NCI-H187 (cell line): Measurements from ENCODE around the gene HRG.
"Not testable (repeated sequence)": the region's sequence is repeated elsewhere in the genome, so short reads cannot be mapped to it uniquely, and the experiment has no call there.

ENCODE experiments used
- DNase-seq, 2 experiments: peaks; one replicate each; lab custom pipeline; 2025; lab: John Stamatoyannopoulos, UW

HRG gene, protein sequence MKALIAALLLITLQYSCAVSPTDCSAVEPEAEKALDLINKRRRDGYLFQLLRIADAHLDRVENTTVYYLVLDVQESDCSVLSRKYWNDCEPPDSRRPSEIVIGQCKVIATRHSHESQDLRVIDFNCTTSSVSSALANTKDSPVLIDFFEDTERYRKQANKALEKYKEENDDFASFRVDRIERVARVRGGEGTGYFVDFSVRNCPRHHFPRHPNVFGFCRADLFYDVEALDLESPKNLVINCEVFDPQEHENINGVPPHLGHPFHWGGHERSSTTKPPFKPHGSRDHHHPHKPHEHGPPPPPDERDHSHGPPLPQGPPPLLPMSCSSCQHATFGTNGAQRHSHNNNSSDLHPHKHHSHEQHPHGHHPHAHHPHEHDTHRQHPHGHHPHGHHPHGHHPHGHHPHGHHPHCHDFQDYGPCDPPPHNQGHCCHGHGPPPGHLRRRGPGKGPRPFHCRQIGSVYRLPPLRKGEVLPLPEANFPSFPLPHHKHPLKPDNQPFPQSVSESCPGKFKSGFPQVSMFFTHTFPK

DNA sequence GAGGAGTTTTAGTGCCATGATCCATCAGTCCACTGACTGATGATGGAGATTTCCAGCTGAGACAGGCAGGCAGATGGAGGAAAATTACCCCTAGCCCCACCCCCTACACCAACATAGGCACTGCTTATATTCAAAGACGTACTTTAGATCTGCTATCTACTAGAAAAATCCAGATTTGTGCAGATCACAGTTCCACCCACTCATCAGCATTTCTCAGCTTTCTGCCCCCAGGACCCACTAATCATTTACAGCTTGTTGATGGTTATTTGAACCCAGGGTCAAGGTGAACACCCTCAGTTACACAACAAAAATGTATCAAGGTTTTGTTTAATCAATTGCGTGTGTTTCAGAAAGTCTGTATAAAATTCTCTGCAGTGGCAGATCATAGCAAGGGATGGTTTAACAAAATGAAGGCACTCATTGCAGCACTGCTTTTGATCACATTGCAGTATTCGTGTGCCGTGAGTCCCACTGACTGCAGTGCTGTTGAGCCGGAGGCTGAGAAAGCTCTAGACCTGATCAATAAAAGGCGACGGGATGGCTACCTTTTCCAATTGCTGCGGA lies at the start of gene HRG:
Gene HRG (plus strand): TSS at position 390 of the 564 bp plus-strand sequence. CDS start 18 bp downstream, at position 408.
- DNase-seq: no peak

DNA sequence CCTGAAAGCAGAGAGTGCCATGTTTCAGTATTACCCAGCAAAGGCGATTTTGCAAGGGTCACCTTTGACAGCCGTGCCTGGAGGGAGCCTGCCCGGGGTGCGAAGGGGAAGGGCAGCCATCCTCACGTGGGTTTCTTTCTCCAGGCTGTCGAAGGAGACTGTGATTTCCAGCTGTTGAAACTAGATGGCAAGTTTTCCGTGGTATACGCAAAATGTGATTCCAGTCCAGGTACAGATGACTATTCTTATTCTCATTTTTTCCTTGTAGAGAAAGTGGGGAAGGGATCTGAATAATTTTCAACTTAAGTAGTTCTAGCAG lies 49.6 kb upstream of the HRG start:
- DNase-seq: no peak

DNA sequence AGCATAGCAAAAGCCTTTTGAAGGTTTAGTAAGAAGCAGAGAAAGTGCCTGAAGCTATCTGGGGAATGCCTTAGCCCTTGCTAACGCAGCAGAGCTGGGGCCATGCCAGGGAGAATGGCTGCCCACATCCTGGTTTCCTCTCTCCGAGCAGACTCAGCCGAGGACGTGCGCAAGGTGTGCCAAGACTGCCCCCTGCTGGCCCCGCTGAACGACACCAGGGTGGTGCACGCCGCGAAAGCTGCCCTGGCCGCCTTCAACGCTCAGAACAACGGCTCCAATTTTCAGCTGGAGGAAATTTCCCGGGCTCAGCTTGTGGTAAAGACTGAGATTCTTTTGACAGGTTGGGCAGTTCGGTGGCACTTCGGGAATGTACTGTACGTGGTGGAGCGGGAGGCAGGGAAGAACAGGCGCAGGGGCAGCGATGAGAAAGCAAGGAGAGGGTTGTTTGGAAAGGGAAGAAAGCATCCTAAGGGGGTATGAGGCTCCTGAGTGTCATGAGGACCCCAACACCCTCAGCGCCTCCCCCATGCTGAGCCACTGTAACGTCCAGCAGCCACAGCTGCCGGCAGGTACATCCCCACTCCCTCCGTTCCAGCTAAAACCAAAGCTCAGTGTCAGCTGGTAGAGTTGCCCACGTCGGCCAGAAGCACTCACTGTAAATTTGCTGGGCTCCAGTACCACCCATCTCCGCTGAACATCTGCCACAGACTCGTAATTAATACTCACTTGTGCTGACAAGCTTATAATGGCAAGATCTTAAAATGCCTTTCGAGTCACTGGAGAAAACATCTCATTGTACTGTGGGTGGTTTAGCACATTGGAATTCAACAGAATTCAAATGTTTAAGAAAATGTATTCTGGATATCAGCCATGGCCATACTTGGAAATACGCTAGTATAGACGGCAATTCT lies 48.5 kb upstream of the HRG start:
- DNase-seq: peak; percentile 55 to 77

DNA sequence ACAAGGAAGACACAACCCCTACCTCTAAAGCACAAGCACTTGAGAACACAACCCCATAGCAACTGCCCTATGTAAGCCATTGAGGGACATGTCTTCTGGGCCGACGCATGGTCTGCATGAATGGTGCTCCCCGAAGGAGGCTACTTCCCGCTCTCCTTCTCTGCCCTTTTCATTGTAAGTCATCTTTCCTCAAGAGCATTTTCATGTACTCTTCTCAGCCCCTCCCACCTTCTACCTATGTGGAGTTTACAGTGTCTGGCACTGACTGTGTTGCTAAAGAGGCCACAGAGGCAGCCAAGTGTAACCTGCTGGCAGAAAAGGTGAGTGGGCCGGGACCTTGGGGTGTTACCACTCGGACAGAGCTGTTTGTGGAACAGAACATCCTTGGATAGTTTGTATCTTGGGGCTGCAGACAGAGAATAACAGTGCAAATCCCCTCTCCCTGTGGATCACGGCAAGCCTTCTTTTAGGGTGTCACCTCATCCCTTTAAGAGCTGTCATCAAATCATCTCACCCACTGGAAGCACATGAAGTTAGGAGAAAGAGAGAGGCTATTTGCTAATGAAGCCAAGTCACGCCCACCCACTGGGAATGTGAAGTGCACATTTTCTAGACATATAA lies 47.4 kb upstream of the HRG start:
- DNase-seq: peak in 1 of 2 experiments; percentile 36

DNA sequence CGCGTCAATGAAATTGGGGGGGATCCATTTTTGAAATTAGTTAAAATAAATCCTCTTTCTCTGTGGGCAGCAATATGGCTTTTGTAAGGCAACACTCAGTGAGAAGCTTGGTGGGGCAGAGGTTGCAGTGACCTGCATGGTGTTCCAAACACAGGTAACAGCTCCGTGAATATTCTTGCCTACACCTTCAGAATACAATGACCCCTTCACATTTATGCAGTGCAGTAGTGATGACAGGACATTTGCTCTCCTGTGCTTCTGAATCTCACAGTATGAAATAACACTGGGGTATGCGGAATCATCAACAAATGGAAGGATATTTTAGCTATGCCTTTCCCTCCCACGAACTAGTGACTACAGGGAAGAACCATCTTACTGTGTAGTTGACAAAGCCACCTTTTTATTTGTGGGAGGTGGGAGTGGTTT lies 46.0 kb upstream of the HRG start:
- DNase-seq: no peak

DNA sequence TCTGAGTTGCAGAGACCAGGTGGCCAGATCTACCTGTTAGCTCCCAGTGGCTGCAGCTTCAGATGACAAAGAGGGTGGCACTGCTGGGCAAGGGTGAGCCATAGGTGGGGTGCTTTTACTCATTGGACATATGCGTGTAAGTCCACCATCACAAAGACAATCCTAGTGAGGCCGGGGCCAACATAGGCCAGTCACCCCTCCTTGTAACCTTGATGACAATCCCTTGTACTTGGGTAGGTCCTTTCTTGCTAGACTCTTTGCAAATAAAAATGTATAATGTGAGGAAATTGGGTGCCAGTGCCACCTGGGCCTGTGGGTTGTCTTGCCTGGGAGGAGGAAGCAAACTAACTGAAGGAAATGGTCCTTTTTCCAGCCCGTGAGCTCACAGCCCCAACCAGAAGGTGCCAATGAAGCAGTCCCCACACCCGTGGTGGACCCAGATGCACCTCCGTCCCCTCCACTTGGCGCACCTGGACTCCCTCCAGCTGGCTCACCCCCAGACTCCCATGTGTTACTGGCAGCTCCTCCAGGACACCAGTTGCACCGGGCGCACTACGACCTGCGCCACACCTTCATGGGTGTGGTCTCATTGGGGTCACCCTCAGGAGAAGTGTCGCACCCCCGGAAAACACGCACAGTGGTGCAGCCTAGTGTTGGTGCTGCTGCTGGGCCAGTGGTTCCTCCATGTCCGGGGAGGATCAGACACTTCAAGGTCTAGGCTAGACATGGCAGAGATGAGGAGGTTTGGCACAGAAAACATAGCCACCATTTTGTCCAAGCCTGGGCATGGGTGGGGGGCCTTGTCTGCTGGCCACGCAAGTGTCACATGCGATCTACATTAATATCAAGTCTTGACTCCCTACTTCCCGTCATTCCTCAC lies 45.4 kb upstream of the HRG start:
- no peak for DNase-seq

DNA sequence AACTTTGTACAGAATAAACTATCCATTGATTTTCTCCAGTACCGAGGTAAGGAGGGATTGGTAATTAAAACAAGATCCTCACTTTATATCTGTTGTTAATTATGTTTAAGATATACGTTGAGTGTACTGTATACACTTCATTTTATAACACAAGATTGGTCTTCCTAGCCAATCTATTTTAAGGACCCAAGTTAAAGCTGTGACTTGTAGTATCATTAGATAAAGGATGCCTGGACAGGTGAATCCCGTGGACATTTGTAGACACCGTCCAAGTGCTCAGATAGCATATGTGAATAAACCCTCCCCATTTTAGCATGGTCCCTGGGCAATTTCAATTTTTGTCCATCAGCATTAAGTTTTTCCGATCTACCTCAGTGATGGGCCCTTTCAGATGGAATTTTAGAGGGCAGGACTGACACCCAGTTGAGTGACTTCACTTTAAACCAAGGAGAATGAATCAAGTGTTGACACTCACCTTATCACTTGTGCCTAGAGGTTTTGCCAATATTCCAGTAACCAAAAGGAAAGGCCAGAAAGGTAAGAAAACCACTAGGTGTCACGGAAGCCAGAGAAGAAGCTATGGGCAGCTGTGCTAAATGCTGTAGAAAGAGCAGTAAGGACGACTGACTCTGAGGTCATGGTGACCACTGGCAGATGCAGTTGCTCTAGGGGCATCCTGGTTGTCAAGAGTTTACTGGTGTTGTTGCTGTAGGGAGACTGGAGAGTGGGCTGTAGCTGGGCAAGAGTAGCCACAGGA lies 43.7 kb upstream of the HRG start:
- no peak for DNase-seq

DNA sequence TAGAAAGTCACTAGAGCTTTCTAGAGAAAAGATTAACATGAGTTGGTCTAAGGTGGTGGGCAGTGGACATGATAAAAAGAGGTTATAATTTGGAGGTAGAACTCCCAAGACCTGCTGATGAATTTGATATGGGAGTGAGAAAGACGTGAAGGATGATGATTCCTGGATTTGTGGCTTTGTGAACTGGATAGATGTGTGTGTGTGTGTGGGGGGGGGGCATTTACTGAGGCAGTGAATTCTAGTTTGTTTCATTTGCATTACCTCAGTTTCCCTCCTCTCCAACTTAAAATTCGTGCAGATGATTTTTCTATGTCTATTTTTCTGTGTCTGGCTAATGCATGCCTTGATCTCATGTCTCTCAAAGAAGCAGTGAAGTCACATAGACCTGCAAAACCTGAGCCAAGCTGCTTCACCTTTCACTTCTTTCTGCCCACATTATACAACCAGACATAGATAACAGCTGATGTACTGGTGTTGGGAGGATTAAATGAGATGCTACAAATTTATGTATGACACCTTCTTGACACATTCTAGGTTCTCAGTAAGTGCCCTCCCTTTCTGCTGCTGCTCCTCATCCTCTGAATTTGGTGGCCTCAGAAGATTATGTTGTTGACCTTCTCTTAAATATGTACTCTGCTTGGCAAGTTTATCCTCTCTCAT lies 43.0 kb upstream of the HRG start:
- DNase-seq: no peak

DNA sequence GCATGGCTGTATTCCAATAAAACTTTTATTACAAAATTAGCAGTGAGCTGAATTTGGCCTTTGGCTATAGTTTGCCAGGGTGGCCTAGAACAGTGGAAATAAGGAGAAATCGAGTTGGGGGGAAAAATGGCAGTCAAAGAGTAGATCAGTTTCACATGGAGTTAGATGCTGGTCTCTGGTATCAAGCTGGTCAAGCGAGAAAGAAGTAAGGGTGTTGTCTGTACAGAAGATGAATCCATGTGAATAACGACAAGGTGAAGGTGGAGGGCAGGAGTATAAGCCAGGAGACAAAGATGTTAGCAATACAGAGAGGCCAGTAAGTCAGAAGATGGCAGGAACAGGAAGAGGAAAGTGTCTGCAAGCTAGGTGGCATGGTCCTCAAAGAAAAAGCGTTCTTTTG lies 41.2 kb upstream of the HRG start:
- no peak for DNase-seq

DNA sequence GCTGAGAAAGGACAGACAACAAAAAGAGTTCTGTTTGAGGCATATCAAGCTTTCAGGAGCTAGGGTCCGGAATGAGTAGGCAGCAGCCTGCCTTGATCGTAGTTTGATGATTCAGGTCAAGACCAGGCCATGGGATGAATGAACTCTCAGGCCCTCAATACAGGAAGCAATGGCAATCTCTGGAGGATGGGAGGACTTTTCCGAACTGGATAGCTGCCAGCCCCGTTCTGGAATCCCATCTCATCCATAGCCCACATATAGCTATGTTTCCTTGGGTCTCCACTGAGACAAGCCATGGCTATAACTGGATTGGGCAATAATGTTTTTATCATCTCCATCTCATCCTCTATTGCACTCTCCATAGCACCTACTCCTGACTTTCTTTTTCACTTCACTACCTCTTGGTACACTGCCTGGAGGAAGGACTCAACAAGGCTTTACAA lies 40.2 kb upstream of the HRG start:
- DNase-seq: no peak

DNA sequence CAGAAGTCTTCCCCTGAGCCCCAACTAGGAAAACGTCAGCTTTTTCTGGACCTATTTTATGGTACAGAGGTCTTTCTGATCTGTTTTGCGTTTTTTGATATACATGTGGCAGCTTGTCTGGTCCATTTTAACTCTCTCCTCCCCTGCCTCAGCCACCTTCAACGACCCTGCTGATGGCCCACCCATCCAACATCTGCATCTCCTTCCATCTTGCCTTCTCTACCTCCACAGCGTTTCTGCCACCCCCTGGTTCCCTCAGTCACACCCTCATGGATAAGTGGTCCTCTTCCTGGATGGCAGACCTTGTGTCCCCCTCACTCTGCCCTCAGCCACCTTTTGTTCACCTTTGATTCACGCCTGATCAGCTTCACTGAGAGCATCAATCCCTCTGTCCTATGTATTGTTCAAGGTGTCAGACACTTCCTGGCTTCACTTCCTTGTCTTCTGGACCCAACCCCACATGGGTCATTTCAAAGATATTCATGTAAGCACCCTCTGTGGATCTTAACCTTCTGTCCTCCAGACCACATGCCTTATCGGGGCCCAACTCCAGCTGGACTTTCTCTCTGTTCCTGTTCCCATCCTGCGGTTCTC lies 39.5 kb upstream of the HRG start:
- no peak for DNase-seq

DNA sequence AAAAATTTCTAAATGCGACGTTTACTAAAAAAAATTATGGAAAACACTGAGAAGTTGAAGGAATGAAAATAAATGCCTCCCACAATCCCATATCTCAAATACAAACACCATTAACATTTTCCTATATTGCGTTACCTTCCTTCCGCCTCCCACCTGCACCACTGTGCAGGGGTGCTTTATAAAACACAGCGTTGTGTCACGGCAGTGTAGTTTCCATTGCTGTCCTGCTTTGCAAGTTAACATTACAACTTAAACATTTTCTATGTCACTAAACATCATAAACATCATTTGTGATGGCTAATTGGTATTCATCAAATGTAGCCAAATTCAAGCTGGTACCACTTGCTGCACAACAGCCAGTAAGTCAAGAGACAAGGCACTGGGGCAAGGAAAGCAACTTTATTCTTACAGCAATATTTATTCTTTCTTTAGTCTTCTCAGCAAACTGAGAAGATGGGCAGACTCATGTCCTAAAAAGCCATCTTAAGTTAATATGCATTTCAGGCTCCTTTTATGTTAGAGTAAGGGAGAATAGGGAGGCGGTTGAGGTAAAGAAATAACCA lies 37.9 kb upstream of the HRG start:
- DNase-seq: no peak

DNA sequence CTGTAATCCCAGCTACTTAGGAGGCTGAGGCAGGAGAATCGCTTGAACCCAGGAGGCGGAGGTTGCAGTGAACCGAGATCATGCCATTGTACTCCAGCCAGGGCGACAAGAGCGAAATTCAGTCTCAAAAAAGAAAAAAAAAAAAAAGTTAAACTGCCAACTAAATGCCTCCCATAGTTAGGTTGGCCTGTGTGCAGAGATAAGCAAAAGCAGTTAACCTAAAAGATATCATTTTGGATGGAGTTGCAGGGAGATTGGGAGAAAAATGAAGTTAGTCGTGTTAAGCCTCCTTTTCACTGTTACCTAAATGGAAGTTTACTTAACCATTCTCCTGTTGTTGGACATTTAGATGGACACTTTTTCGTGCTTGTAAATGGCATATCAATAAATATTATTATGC lies 37.1 kb upstream of the HRG start:
- DNase-seq: no peak

DNA sequence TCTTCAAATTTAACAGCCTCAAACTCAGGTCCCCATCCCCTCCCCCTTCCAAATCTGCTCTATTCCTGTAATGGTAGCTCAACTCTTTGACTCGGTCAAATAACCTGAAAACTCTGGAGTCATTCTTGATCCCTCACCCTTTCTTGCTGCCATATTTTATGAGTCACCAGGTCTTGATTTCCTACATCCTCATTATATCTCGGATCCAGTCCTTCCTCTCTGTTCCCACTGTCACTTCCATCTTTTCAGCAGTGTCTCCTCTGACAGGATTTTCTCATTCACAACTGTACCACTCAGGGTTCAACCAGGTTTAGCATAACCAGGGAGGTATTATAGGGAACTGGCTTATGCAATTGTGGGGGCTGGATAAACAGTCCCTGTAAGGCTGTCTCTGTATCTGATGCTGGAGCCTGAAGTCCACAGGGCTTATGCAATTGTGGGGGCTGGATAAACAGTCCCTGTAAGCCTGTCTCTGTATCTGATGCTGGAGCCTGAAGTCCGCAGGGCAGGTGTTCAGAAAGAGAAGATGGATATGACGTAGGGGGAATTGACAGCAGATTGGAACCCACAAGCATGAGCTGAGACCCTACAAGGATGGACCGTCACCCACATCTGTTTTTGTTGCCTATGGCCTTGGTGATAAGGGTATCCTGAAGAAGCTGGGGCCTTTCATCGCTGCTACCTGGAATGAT lies 34.7 kb upstream of the HRG start:
- DNase-seq: no peak

DNA sequence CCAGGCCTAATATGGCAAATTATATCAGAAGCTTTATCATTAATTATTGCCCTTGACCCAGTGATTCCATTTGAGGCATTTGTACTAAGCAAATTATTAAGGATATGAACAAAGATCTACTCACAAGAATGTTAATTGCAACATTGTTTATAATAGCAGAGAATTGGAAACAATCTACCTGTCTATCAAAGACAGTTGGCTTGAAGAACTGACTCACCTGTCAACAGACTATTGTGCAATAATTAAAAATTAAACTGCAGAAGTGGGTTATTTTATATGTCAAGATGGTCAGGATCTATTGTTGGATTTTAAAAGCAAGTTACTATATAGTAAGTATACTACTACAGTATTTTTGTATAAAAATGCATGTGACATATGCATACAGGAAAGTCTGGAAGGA lies 32.3 kb upstream of the HRG start:
- no peak for DNase-seq

DNA sequence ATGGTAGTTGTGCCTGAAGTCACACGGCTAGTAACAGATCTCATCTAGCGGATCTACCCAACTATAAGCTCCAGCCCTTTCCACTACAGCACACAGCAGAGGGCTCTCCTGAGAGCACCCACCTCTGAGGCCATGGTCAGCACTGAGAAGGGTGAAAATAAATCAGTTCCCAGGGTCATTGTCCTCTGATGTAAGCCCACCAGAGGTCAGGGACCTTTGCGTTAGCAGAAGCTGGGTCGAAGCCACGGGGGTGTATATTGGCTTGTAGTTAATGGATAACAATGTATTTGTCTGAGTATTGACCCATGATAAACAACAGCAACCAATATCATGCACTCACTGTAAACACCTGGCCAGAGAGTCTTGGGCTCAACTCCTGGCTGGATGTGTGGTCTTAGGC lies 31.6 kb upstream of the HRG start:
- not testable (repeated sequence) for DNase-seq

DNA sequence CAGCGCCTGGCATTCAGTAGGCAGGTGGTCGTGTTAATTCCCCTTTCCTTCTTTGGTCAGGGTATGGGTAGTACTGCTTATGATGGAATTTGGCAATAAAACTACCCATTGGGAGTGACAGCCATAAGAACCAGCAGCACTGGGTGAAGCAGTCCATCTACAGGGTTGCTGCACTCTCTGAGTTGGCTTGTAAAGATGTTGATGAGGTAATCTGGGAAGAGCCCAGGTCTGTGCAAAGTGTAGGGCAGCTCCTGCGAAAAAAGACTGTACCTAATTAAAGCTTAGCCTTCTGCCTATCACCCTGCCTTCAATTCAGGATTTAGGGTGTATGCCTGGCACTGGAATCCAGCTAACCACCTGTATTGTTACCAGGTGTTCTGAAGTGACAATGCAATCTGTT lies 30.3 kb upstream of the HRG start:
- DNase-seq: no peak

DNA sequence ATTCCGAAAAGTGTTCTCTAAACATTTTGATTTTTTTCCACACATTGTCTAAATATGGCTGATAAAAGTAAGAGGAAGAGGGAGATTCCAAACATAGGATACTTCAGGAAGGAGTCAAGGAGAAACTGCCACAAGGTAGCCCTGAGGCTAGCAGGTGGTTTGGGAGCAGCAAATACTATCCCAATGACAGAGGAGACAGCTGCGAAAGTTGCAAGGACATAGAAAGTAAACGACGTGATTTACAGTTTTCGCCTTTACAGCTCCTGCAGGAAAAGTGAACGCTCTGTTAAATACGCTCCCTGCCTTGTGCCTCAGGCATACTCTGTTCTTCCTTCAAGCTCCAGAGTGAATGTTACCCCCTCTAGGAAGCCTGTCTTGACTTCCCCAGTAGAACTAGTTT lies 29.3 kb upstream of the HRG start:
- DNase-seq: no peak
